Measurements from ENCODE around the gene CHDH. TPM values are rescaled to one million over a fixed set of nuclear protein-coding genes. Genes with fewer than 3 reads are reported as not detected.
A peak's percentile ranks its signal among the peaks of the same experiment; 100 is the strongest.

CHDH gene
- total and polyA plus RNA-seq, 5 experiments from 2014 or later, result 0.04 to 0.25 (median 0.25) TPM; not detected in 2

DNA sequence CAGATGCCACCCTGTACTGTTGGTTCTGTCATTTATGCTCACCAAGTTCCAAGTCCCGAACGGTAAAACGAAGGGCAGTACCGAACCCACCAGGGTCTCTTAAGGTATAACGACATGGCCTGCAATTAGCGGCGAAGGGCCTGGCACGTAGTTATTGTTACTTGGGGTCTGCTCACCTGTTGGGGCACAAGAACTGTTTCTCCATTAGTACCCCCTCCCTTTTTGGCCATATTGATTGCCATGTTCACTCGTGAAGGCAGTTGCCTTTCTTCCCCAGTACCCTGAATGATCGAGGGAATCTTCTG is 584 bp upstream of the CHDH start:
- POLR2A ChIA-PET, result no interaction called here
- Mint-ChIP-seq H3K4me3 (peak overlapping the region; percentile 22 to 77 (median 68)), H3K36me3 (no peaks in the 10 kb centered on the region), H3K27ac (no peak overlapping the region), H3K4me1 (peaks cover 1 to 10% (median 7%) of the 10 kb centered on the region in 4 donors), H3K9me3 (no peaks in the 10 kb centered on the region), H3K27me3 (peaks cover 32 to 85% (median 49%) of the 10 kb centered on the region in 5 donors)
- DNase-seq, result no peak
- ATAC-seq, result no peak

DNA sequence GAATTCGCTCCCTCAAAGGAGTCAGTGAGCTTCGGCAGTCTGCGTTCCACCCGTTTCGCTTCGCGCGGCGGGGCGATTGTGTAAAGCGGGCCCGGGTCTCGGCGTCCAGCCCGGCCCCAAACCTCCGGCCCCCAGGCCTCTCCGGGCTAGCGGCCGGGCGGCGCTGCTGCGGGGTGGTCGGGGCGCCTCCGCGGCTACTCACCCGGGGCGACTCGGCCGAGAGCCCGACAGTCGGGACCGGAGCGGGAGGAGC is 412 bp downstream of the CHDH start:
- H3K27me3 Mint-ChIP-seq, result peaks cover 25 to 75% (median 43%) of the 10 kb centered on the region in 5 donors
- ATAC-seq (no peak), DNase-seq (no peak)
- peaks cover 1 to 10% (median 7%) of the 10 kb centered on the region in 4 donors for H3K4me1 Mint-ChIP-seq
- H3K4me3 Mint-ChIP-seq, result peak overlapping the region in 9 of 10 donors; percentile 15 to 74 (median 43)
- POLR2A ChIA-PET, result no interaction called here
- H3K36me3 Mint-ChIP-seq, result no peaks in the 10 kb centered on the region
- H3K27ac Mint-ChIP-seq, result no peak overlapping the region
- no peaks in the 10 kb centered on the region for H3K9me3 Mint-ChIP-seq

DNA sequence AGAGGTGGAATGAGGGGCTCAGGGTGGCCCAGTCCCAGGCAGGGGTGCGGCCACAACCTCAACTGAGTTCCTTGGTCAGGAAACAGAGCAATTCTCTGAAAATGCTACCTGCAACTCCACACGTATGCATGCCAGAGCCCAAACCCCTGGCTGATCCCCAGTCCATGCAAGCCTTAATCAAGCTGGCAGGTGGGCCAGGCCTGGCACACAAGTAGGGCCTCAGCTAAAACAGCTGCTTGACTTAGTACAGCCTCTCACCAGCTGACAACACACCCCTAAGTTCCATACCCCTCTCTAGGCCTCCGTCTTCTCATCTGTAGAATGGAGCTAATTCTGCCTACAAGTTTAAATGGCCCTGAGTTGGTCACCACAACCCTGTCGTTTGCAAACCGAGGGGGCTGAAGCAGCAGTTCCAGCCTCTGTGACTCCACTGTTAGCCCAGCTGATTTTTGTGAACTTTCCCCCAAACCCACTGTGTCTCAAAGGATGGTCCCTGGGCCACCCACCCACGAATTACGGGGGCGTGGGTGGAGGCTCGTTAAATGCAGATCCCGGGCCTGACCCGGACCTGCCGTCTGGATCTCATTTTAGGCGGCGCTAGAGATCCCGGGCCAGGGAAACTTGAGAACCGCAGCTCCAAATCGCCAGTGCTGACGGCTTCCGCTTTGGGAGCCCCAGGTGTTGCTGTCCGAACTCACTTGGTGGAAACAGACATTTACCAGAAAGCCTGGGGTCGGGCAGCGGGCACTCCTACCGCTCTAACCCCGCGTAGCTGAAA is 927 bp downstream of the CHDH start:
- Mint-ChIP-seq H3K4me1 (peaks cover 1 to 10% (median 7%) of the 10 kb centered on the region in 4 donors), H3K27ac (no peak overlapping the region), H3K9me3 (no peaks in the 10 kb centered on the region), H3K27me3 (peaks cover 25 to 73% (median 42%) of the 10 kb centered on the region in 5 donors), H3K36me3 (no peaks in the 10 kb centered on the region), H3K4me3 (peak overlapping the region; percentile 15 to 74 (median 64))
- DNase-seq (no peak), ATAC-seq (no peak)
- POLR2A ChIA-PET, result no interaction called here

DNA sequence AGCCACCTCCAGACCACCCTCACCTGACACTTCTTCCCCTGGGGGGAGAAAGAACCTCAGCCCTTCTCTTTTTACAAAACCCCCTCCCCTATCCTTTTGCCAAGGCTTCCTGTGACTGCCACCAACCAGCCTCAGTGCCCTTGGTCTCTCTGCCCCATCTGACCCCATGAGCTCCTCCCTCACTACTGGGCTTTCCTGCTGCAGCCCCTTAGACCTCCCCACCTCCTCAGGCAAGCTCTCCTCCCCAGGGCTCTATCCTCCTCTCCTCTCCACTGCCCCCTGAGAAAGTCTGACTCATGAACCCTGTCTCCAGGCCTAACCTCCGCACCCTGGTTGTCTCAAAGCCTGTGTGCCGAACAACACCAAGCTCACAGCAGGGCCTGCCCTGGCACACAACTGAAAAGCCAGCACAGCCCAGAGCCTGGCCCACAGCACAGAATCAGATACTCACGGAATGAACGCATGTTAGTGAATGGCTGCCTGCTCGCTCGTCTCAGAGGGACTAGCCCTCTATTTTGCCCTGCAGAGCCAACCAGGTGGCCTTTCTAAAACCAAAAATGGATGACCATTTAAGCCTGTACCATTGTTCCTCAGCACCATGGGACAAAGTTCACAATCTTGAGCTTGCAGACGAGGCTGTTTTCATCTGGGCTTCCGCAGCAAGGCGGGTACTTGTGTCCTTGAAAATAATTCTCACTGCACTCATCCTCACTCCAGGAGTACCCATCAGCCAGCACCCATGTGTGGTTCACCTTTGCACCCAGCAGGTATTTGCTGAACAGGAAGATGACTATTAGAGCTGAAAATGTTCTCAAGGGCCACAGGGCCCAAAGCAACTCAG is 1.7 kb downstream of the CHDH start:
- ATAC-seq (no peak), DNase-seq (no peak)
- Mint-ChIP-seq H3K27me3 (peaks cover 25 to 67% (median 38%) of the 10 kb centered on the region in 5 donors), H3K27ac (peak overlapping the region in 1 of 10 donors; percentile 5), H3K4me1 (peaks cover 1 to 10% (median 7%) of the 10 kb centered on the region in 4 donors), H3K4me3 (peak overlapping the region in 7 of 10 donors; percentile 18 to 73 (median 39)), H3K36me3 (no peaks in the 10 kb centered on the region), H3K9me3 (no peaks in the 10 kb centered on the region)
- POLR2A ChIA-PET, result no interaction called here

DNA sequence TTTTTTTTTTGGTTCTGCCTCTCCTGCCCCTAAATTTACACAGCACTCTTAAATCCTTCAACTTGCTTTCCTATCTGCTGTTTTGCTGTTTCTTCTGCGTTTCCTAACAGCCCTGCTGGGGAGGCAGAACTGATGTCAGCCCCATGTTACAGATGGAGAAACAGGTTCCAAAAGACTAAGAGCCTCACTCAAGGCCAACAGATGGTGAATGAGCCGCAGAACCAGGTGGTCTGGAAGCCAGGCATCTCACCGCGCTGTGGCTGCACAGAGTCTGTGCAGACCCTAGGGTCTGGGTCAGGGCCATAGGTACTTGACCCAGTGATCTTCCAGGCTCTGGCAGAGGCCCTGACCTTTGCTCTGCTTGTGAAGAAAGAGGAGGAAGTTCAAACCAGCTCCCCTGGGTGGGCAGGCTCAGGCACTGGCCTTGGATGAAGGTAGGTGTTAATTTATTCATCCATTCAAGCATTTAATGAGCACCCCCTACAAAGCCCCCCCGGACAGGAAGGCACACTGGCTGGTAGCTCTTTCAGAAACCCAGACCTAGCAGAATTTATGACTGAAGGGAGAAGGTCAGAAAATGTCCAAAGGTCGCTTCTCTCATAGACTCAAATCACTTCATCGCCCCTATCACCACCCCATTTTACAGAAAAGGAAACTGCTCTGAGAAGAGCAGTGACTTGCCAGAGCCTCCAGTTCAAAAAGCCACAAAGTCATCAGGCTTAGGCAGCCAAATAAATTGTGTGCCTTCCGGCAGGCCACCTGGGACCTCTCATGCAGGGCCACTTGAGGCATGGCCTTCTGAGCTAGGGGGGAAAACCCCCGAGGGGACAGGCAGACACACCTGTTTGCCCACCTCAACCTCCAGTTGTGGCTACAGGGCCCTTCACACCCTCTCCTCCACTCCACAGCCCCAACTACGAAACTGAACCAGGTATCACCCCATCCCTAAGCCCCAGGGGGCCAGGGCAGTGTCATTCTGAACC is 2.7 kb downstream of the CHDH start:
- Mint-ChIP-seq H3K36me3 (no peaks in the 10 kb centered on the region), H3K27me3 (peaks cover 21 to 67% (median 33%) of the 10 kb centered on the region in 5 donors), H3K4me1 (peaks cover 1 to 10% (median 7%) of the 10 kb centered on the region in 4 donors), H3K4me3 (peak overlapping the region in 3 of 10 donors; percentile 1 to 38 (median 25)), H3K27ac (peak overlapping the region in 1 of 10 donors; percentile 5), H3K9me3 (no peaks in the 10 kb centered on the region)
- DNase-seq (no peak), ATAC-seq (no peak)
- POLR2A ChIA-PET, result no interaction called here

DNA sequence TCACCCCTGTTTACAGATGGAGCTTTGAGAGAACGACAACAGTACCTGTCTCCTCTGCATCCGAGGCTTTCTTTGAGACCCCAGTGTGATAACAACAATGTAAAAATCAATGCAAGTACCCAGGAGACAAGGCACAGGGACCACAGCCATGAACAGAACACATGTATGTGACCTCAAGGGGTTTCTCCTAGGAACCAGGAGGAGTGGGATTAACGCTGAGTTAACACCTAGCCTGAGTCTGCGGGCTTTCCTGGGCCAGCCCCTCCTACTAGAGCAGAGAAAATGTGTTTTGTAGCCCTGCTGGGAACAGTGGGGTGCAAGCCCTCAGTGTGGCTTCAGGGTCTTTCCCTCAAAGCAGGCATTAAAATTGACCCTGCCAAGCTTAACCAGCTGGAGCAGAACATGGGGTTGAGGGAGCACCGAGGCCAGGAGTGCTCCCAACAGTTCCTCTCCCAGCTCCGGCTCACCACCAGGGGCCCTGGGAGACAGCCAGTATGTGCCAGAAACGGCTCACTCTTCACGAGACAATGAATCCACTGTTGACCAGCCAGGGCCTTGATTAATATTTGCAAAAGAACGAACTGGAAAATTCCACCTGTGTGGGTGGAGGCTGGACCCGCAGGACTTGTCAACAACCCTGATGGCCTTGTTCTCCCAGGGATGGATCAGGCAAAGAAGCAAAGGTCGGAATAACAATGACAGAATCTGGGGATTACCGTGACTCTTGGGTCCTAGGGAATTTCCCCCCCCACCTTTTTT is 3.6 kb downstream of the CHDH start:
- H3K4me1 Mint-ChIP-seq, result peaks cover 1 to 10% (median 7%) of the 10 kb centered on the region in 4 donors
- H3K27ac Mint-ChIP-seq, result no peak overlapping the region
- ATAC-seq (no peak), DNase-seq (no peak)
- no peak overlapping the region for H3K4me3 Mint-ChIP-seq
- H3K27me3 Mint-ChIP-seq, result peaks cover 21 to 66% (median 33%) of the 10 kb centered on the region in 5 donors
- no peaks in the 10 kb centered on the region for H3K36me3 Mint-ChIP-seq
- POLR2A ChIA-PET, result interaction anchor here (0.6 kb wide), 1 partner anchor 482 kb away, joined by 3 read pairs; no protein-coding TSS in a partner anchor
- no peaks in the 10 kb centered on the region for H3K9me3 Mint-ChIP-seq

DNA sequence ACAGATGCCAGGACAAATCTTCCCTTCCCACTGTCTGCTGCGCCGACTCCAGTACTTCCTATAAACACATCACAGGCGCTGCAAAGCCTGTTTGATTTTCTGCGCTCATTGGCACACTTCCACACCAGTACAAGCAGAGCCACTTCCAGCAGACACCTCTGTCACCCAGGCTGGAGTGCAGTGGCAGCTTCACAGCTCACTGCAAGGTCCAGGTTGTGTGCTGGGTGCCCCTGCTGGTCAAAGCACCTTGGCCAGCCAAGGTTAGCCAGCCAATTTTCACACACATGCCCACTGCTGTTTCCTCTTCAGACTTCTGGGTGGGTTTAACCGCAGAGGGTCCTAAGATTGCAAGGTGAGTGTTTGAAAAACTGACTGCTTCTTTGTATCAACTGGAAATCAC is 4.9 kb downstream of the CHDH start:
- Mint-ChIP-seq H3K9me3 (no peaks in the 10 kb centered on the region), H3K27ac (no peak overlapping the region), H3K27me3 (peaks cover 16 to 53% (median 26%) of the 10 kb centered on the region in 5 donors), H3K4me3 (no peak overlapping the region), H3K4me1 (peaks cover 0 to 5% (median 3%) of the 10 kb centered on the region in 4 donors), H3K36me3 (no peaks in the 10 kb centered on the region)
- DNase-seq (no peak), ATAC-seq (no peak)
- POLR2A ChIA-PET, result no interaction called here

DNA sequence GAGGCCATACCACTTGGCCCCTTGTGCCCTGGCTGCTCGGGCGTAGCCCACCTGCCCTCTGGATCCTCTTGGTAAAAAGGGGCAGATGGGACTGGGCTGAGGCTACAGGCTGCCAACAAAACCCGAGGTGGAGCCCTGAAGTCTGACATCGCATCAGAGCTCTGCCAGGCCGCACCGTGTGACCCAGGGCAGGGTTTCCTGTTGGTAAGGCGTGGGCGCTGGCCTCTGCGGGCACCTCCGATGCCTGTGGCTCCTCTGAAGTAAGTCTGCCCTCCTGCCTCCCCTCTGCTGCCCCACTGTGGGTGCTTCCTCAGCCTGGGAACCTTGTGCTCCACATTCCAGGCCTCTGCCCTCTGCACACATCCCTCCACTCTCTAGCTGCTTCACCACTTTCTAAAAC is 8.9 kb downstream of the CHDH start:
- Mint-ChIP-seq H3K9me3 (no peaks in the 10 kb centered on the region), H3K4me3 (no peak overlapping the region), H3K27me3 (peaks cover 2 to 19% (median 6%) of the 10 kb centered on the region in 5 donors), H3K4me1 (peaks cover 0 to 2% (median under 1%) of the 10 kb centered on the region in 4 donors), H3K27ac (no peak overlapping the region), H3K36me3 (no peaks in the 10 kb centered on the region)
- DNase-seq (no peak), ATAC-seq (no peak)
- POLR2A ChIA-PET, result interaction anchor here (0.6 kb wide), 1 partner anchor 10 kb away, joined by 5 read pairs; no protein-coding TSS in a partner anchor

DNA sequence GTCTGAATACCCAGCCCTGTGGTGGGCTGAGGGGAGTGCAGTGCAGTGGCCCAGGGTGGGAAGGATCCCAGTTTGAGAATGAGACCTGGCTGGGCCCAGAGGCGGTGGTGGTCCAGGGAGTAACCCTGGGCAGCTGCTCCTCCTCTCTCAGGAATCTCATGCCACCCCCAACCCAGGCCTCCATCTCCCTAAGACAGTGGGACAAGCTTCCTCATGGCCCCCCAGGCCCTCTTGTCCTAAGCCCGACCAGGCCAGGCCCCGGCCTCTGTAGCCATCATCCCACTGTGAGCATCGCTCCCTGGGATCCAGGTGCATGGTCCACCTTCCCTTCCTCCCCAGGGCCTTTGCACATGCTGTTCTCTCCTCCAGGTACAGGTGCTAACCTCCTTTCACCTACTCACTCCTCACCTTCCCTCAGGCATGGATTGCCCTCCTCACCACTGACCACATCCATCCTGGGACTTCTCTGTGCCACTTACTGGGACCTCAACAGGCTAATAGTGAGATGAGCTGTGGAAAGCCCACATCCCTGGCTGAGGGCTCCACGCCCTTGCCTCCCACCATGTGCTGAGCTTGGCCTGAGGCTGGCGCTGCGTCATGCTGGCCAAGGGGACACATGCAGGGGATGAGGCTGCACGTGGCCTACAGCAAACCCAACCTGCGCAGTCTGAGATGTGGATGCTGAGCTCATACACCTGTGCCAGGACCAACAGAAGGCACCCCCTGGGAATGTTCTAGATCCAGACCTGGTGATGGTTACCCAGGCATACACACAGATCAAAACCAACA is 9.9 kb downstream of the CHDH start:
- Mint-ChIP-seq H3K27me3 (peaks cover 2 to 18% (median 6%) of the 10 kb centered on the region in 5 donors), H3K36me3 (no peaks in the 10 kb centered on the region), H3K9me3 (no peaks in the 10 kb centered on the region), H3K4me1 (peaks cover 0 to 2% (median under 1%) of the 10 kb centered on the region in 4 donors), H3K27ac (no peak overlapping the region), H3K4me3 (no peak overlapping the region)
- POLR2A ChIA-PET, result no interaction called here
- DNase-seq (no peak), ATAC-seq (no peak)

DNA sequence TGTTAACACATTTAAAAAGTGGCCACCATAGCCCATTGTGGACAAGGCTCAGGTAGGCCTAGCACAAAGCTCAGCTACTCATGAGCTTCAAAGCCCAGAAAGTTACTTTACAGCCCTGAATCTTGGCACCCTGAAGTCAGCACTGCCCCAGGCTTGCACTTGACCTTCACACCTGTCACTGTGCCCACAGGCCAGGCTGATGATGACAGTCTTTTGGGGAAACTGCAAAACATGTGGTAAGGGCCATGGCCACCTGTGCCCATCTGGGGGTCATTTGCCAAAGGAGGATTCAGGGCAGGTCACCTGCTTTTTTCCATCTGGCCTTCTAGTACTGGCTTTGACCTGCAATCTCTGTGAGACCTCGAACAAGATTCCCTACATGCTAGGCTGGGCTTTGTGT is 11.0 kb downstream of the CHDH start:
- peaks cover 0 to 2% (median under 1%) of the 10 kb centered on the region in 4 donors for H3K4me1 Mint-ChIP-seq
- no peak overlapping the region for H3K27ac Mint-ChIP-seq
- H3K9me3 Mint-ChIP-seq, result no peaks in the 10 kb centered on the region
- no peaks in the 10 kb centered on the region for H3K36me3 Mint-ChIP-seq
- ATAC-seq (no peak), DNase-seq (no peak)
- peaks cover 2 to 18% (median 6%) of the 10 kb centered on the region in 5 donors for H3K27me3 Mint-ChIP-seq
- H3K4me3 Mint-ChIP-seq, result no peak overlapping the region
- POLR2A ChIA-PET, result no interaction called here

DNA sequence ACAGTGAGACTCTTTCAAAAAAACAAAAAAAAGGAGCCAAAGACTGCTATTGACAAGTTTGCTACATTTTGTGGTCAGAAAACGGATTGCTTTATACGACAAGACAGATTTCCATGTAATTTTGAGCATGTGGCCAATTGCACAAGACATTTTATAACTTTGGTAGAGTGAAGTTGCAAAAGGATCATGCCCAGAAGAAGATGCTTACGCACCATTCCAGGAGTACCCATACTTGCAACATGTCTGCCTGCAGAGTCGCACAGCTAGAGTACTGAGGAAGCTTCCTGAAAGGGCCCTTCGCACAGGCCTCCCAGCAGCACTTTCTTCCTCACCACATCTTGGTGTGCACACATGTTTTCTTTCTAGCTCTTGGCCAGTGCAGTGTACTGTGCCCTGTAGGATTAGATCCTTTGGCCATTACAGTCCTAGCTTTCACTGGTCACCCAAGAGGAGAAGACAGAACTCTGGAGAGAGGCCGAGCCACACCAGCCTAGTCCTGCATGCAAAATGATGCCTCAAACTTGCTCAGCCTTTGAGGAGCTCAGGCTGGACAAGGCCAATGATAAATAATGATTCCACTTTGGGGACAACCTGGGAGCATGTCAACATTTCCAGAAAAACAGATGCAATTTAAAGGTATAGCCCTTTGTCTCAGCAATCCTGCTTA is 11.7 kb downstream of the CHDH start:
- peak overlapping the region in 1 of 10 donors; percentile 29 for H3K27ac Mint-ChIP-seq
- H3K9me3 Mint-ChIP-seq, result no peaks in the 10 kb centered on the region
- DNase-seq (no peak), ATAC-seq (no peak)
- POLR2A ChIA-PET, result no interaction called here
- H3K4me3 Mint-ChIP-seq, result no peak overlapping the region
- peaks cover 2 to 18% (median 3%) of the 10 kb centered on the region in 5 donors for H3K27me3 Mint-ChIP-seq
- H3K4me1 Mint-ChIP-seq, result peaks cover 0 to 2% (median under 1%) of the 10 kb centered on the region in 4 donors
- no peaks in the 10 kb centered on the region for H3K36me3 Mint-ChIP-seq
